Diencephalon (tissue), 1 donor: ENCODE results near the gene MBNL3. TPM values are rescaled to one million over a fixed set of nuclear protein-coding genes. Genes with fewer than 3 reads are reported as not detected.

Experiments
- total RNA-seq: library from RNA; depleted of rRNA; stranded (reverse); fragments of >200 nt; gene quantifications from one replicate; pipeline ENCODE4 v1.2.3, GENCODE V29; 2014

The MBNL3 gene, protein sequence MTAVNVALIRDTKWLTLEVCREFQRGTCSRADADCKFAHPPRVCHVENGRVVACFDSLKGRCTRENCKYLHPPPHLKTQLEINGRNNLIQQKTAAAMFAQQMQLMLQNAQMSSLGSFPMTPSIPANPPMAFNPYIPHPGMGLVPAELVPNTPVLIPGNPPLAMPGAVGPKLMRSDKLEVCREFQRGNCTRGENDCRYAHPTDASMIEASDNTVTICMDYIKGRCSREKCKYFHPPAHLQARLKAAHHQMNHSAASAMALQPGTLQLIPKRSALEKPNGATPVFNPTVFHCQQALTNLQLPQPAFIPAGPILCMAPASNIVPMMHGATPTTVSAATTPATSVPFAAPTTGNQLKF
- total RNA-seq = 5.8 TPM

GRCh38 chrX:132488819-132489577 lies at the start of gene MBNL3:
Gene MBNL3, minus strand, starts transcription at chrX:132489038. Its CDS starts 49,427 bp downstream, at chrX:132439611.

